AML-193 (cell line): ENCODE measurements around the gene NT5M.
A peak's percentile ranks its signal among the peaks of the same experiment; 100 is the strongest.

Source experiments
- DNase-seq, 2 experiments: peaks; one replicate each; lab custom pipeline; 2025; lab: John Stamatoyannopoulos, UW

Gene NT5M

GRCh38 chr17:17354560-17355349 is 51.6 kb downstream of the NT5M start:
- peak; percentile 22 to 35 for DNase-seq

GRCh38 chr17:17355426-17355825 is 52.3 kb downstream of the NT5M start:
- no peak for DNase-seq

GRCh38 chr17:17356149-17356930 is 53.2 kb downstream of the NT5M start:
- peak; percentile 10 to 19 for DNase-seq

- no peak for DNase-seq
These were observed 53.7 kb downstream of the NT5M start for GRCh38 chr17:17356931-17357270.

GRCh38 chr17:17358060-17358751 is 55.0 kb downstream of the NT5M start:
- no peak for DNase-seq

- DNase-seq, result no peak
These were observed 55.7 kb downstream of the NT5M start for GRCh38 chr17:17358866-17359265.

- no peak for DNase-seq
These were observed 56.1 kb downstream of the NT5M start for GRCh38 chr17:17359271-17359670.

- DNase-seq, result no peak
These were observed 57.0 kb downstream of the NT5M start for GRCh38 chr17:17360087-17360730.

- DNase-seq, result no peak
These were observed 58.3 kb downstream of the NT5M start for GRCh38 chr17:17361543-17361866.

GRCh38 chr17:17361867-17362539 is 58.8 kb downstream of the NT5M start:
- DNase-seq, result no peak

GRCh38 chr17:17362540-17362930 is 59.4 kb downstream of the NT5M start:
- no peak for DNase-seq

GRCh38 chr17:17363638-17364337 is 60.6 kb downstream of the NT5M start:
- no peak for DNase-seq

- no peak for DNase-seq
These were observed 61.1 kb downstream of the NT5M start for GRCh38 chr17:17364338-17364667.

- DNase-seq, result no peak
These were observed 62.4 kb downstream of the NT5M start for GRCh38 chr17:17365476-17366110.

GRCh38 chr17:17366235-17366634 is 63.1 kb downstream of the NT5M start:
- no peak for DNase-seq

- no peak for DNase-seq
These were observed 64.0 kb downstream of the NT5M start for GRCh38 chr17:17366941-17367875.

- DNase-seq, result no peak
These were observed 64.8 kb downstream of the NT5M start for GRCh38 chr17:17367931-17368330.

GRCh38 chr17:17370711-17371110 is 67.5 kb downstream of the NT5M start:
- no peak for DNase-seq

GRCh38 chr17:17372856-17373520 is 69.8 kb downstream of the NT5M start:
- no peak for DNase-seq
